SK-N-SH (cell line): ENCODE results near the gene EFCAB14.

ENCODE experiments used
- MXI1 ChIP-seq: IDR thresholded peaks from 2 replicates; pipeline ENCODE4 v1.6.1; 2012; ENCODE audit warnings: mild to moderate bottlenecking, low read depth, low read length, improper control_type of control experiment
- TF ChIP-seq, protein P1 (sequence below): fragments of 200-600 bp; sonication (generic); IDR thresholded peaks from 2 replicates; pipeline ENCODE4 v1.6.1; 2017; ENCODE audit warnings: antibody characterized with exemption, mild to moderate bottlenecking, moderate library complexity

GRCh38 chr1:46646844-46647243 lies 72.1 kb downstream of the EFCAB14 start:
- TF ChIP-seq, protein P1, sequence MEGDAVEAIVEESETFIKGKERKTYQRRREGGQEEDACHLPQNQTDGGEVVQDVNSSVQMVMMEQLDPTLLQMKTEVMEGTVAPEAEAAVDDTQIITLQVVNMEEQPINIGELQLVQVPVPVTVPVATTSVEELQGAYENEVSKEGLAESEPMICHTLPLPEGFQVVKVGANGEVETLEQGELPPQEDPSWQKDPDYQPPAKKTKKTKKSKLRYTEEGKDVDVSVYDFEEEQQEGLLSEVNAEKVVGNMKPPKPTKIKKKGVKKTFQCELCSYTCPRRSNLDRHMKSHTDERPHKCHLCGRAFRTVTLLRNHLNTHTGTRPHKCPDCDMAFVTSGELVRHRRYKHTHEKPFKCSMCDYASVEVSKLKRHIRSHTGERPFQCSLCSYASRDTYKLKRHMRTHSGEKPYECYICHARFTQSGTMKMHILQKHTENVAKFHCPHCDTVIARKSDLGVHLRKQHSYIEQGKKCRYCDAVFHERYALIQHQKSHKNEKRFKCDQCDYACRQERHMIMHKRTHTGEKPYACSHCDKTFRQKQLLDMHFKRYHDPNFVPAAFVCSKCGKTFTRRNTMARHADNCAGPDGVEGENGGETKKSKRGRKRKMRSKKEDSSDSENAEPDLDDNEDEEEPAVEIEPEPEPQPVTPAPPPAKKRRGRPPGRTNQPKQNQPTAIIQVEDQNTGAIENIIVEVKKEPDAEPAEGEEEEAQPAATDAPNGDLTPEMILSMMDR, result no peak
- TF ChIP-seq MXI1, result no peak
